Keratinocyte (primary cell): Measurements from ENCODE around the gene ENKUR. TPM values are rescaled to one million over a fixed set of nuclear protein-coding genes. Genes with fewer than 3 reads are reported as not detected.

ENCODE experiments used
- DNase-seq: peaks from one replicate; pipeline ENCODE4 v3.0.0-alpha.2; 2011; ENCODE audit warnings: low read depth, missing footprints, low spot score
- FAIRE-seq: peaks from 2 replicates; lab custom pipeline; 2011; peaks lifted over from hg19 to GRCh38; lab: Jason Lieb, UNC
- H2AFZ ChIP-seq: 2 replicates; pipeline ENCODE4 v1.6.0; 2012; ENCODE audit warnings: low read length, control low read depth, inconsistent platforms; ENCODE audit not compliant: control insufficient read depth
- H3K27ac ChIP-seq: 2 replicates; pipeline ENCODE4 v1.5.1; 2011; ENCODE audit warnings: low read length; ENCODE audit not compliant: control insufficient read depth, insufficient read depth
- H3K27me3 ChIP-seq: 3 replicates; pipeline ENCODE4 v1.6.0; 2011; ENCODE audit warnings: low read length; ENCODE audit not compliant: control insufficient read depth, insufficient read depth; ENCODE audit errors: extremely low read depth
- H3K36me3 ChIP-seq, 2 experiments: 2 replicates in 1 of 2; 3 replicates in 1 of 2; pipeline ENCODE4 v1.5.1; 2011; ENCODE audit warnings: low read length in 2 of 2, mild to moderate bottlenecking in 1 of 2; ENCODE audit not compliant: control insufficient read depth in 2 of 2, insufficient read depth in 2 of 2; ENCODE audit errors: extremely low read depth in 1 of 2
- H3K4me1 ChIP-seq: 3 replicates; pipeline ENCODE4 v1.5.1; 2011; ENCODE audit warnings: low read length; ENCODE audit not compliant: control insufficient read depth, insufficient read depth; ENCODE audit errors: extremely low read depth
- H3K4me2 ChIP-seq: 3 replicates; pipeline ENCODE4 v1.6.0; 2011; ENCODE audit warnings: low read depth, low read length; ENCODE audit not compliant: control insufficient read depth, insufficient read depth; ENCODE audit errors: extremely low read depth
- H3K4me3 ChIP-seq, 3 experiments: fragments of 200-600 bp in 1 of 3; sonication (generic) in 1 of 3; 2 replicates in 2 of 3; 3 replicates in 1 of 3; pipeline ENCODE4 v1.5.1; 2011 to 2016; ENCODE audit warnings: low read length in 3 of 3, mild to moderate bottlenecking in 3 of 3, control low read depth in 2 of 3, inconsistent platforms in 1 of 3, low read depth in 1 of 3, mixed read lengths in 1 of 3, mixed run types in 1 of 3, moderate library complexity in 1 of 3; ENCODE audit not compliant: control insufficient read depth in 2 of 3, insufficient read depth in 2 of 3; ENCODE audit errors: extremely low read depth in 1 of 3
- H3K79me2 ChIP-seq: 2 replicates; pipeline ENCODE4 v1.6.0; 2012; ENCODE audit warnings: low read length; ENCODE audit not compliant: control insufficient read depth, insufficient read depth
- H3K9ac ChIP-seq: 3 replicates; pipeline ENCODE4 v1.6.0; 2011; ENCODE audit warnings: low read length; ENCODE audit not compliant: control insufficient read depth, insufficient read depth; ENCODE audit errors: extremely low read depth
- H3K9me1 ChIP-seq: 3 replicates; pipeline ENCODE4 v1.6.0; 2011; ENCODE audit warnings: low read length; ENCODE audit not compliant: control insufficient read depth, insufficient read depth; ENCODE audit errors: extremely low read depth
- H3K9me3 ChIP-seq: 2 replicates; pipeline ENCODE4 v1.5.1; 2012; ENCODE audit warnings: low read depth, low read length; ENCODE audit not compliant: control insufficient read depth
- H4K20me1 ChIP-seq: 3 replicates; pipeline ENCODE4 v1.6.0; 2011; ENCODE audit warnings: low read length; ENCODE audit not compliant: control insufficient read depth, insufficient read depth; ENCODE audit errors: extremely low read depth
- EZH2 ChIP-seq: IDR thresholded peaks from one replicate; pipeline ENCODE4 v1.6.1; 2012; ENCODE audit warnings: inconsistent platforms, mild to moderate bottlenecking, low read length, moderate library complexity
- dilution Hi-C: fragments of 300-500 bp; cut with MboI; formaldehyde crosslinking; loops from one replicate; pipeline ENCODE4 v1.7.0; 2020; ENCODE audit warnings: low sequenced_read_pairs; ENCODE audit not compliant: extremely low pct_ligation_motif_present
- polyA plus RNA-seq, 5 experiments: library from polyadenylated mRNA; depleted of rRNA in 3 of 5; stranded (reverse) in 3 of 5; stranded (forward) in 1 of 5; unstranded in 1 of 5; fragments of >200 nt; gene quantifications; 1 replicate in 1 of 5; 2 replicates in 3 of 5; 3 replicates in 1 of 5; pipeline versions ENCODE4 v1.2.1 to v1.2.3, GENCODE V29; 2011 to 2012; ENCODE audit warnings: missing spikeins in 2 of 5, low read depth in 1 of 5, low replicate concordance in 1 of 5
- TF ChIP-seq, protein P1 (sequence below), 3 experiments: IDR thresholded peaks in 1 of 3; conservative IDR thresholded peaks in 1 of 3; optimal IDR thresholded peaks in 1 of 3; 2 replicates in 2 of 3; 3 replicates in 1 of 3; pipeline versions ENCODE3 to v1.5.1; 2011; ENCODE audit warnings: low read length in 3 of 3, mild to moderate bottlenecking in 3 of 3, moderate library complexity in 2 of 3, control low read depth in 1 of 3, inconsistent platforms in 1 of 3; ENCODE audit not compliant: insufficient read depth in 2 of 3; ENCODE audit errors: extremely low read depth in 1 of 3

The ENKUR gene
- polyA plus RNA-seq, 1 donor (not counting 4 experiments of a cell fraction or from before 2014, with no cell fraction given) = 0.03 TPM

DNA sequence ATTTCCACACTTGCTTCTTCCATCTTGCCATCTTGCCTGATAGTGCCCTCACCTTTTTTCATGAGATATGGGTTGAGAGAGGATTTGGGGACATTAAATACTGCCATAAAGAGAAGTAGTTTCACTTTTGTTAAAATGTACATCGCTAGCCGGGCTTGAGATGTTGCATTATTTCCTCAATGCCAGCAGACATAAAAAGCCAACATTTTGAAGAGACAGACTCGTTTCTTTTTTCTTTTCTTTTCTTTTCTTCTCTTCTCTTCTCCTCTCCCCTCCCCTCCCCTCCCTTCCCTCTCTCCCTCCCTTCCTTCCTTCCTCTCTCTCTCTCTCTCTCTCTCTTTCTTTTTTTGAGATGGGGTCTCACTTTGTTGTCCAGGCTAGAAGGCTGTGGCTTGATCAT, 17.9 kb downstream of the ENKUR start:
- dilution Hi-C loops = no loop called here
- no peaks in the 10 kb centered on the region for H3K9me3 ChIP-seq
- FAIRE-seq = no peak

GRCh38 chr10:24995072-24995471, 20.9 kb downstream of the ENKUR start:
- Histone ChIP-seq H2AFZ (no peak overlapping the region), H3K79me2 (no peaks in the 10 kb centered on the region), H3K9me1 (no peaks in the 10 kb centered on the region), H3K27ac (no peak overlapping the region), H4K20me1 (no peaks in the 10 kb centered on the region), H3K4me3 (no peak overlapping the region), H3K27me3 (no peaks in the 10 kb centered on the region), H3K36me3 (no peaks in the 10 kb centered on the region), H3K9me3 (no peaks in the 10 kb centered on the region), H3K4me2 (no peak overlapping the region), H3K4me1 (no peaks in the 10 kb centered on the region), H3K9ac (no peak overlapping the region)
- no peak for TF ChIP-seq EZH2
- TF ChIP-seq, protein P1, sequence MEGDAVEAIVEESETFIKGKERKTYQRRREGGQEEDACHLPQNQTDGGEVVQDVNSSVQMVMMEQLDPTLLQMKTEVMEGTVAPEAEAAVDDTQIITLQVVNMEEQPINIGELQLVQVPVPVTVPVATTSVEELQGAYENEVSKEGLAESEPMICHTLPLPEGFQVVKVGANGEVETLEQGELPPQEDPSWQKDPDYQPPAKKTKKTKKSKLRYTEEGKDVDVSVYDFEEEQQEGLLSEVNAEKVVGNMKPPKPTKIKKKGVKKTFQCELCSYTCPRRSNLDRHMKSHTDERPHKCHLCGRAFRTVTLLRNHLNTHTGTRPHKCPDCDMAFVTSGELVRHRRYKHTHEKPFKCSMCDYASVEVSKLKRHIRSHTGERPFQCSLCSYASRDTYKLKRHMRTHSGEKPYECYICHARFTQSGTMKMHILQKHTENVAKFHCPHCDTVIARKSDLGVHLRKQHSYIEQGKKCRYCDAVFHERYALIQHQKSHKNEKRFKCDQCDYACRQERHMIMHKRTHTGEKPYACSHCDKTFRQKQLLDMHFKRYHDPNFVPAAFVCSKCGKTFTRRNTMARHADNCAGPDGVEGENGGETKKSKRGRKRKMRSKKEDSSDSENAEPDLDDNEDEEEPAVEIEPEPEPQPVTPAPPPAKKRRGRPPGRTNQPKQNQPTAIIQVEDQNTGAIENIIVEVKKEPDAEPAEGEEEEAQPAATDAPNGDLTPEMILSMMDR (optimal IDR thresholded peaks at IDR 0.05 in 1 of 3, IDR thresholded peaks at IDR 0.05 in 1 of 3, conservative IDR thresholded peaks at IDR 0.05 in 1 of 3; ENCODE audit: extremely low read depth in 1 of 3, insufficient read depth in 2 of 3, low read length in 3 of 3) = no peak
- FAIRE-seq (no peak), DNase-seq (no peak)
- dilution Hi-C loops = no loop called here

More for the DNA sequence above, 17.9 kb downstream of the ENKUR start:
- H3K27ac ChIP-seq = no peak overlapping the region
- H3K4me1 ChIP-seq = no peaks in the 10 kb centered on the region
- H4K20me1 ChIP-seq = no peaks in the 10 kb centered on the region
- DNase-seq = no peak
- H3K4me2 ChIP-seq = no peak overlapping the region
- no peaks in the 10 kb centered on the region for H3K27me3 ChIP-seq
- H3K9ac ChIP-seq = no peak overlapping the region
- no peaks in the 10 kb centered on the region for H3K36me3 ChIP-seq
- H3K9me1 ChIP-seq = no peaks in the 10 kb centered on the region
- no peak overlapping the region for H2AFZ ChIP-seq
- no peak overlapping the region for H3K4me3 ChIP-seq
- H3K79me2 ChIP-seq = no peaks in the 10 kb centered on the region
- no peak for TF ChIP-seq EZH2
- TF ChIP-seq, protein P1 (optimal IDR thresholded peaks at IDR 0.05 in 1 of 3, IDR thresholded peaks at IDR 0.05 in 1 of 3, conservative IDR thresholded peaks at IDR 0.05 in 1 of 3; ENCODE audit: extremely low read depth in 1 of 3, insufficient read depth in 2 of 3, low read length in 3 of 3) = no peak
